ENCODE measurements around the gene TAAR9.
A peak's percentile ranks its signal among the peaks of the same experiment; 100 is the strongest.
"Not testable (repeated sequence)": the region's sequence is repeated elsewhere in the genome, so short reads cannot be mapped to it uniquely, and the experiment has no call there.

TAAR9 gene

DNA sequence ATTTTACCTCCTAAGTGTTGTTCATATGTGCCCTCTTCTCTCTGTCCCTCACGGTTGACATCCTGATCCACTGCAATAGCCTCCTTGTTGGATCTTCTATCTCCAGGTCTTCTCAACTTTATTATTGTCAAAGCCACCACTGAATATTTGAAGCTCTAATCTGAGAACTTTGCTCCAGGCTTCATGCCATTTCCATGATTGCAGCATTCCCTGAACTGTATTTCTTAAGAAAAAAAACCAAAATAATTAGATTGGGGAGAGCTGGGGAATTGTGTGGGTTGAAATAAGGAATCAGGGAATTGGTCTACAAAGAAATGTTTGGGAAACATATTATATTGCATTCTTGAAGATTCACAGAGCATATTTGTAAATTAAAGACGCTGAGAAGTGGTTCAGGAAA, 22.7 kb upstream of the TAAR9 start:
- TF ChIP-seq, protein P1, sequence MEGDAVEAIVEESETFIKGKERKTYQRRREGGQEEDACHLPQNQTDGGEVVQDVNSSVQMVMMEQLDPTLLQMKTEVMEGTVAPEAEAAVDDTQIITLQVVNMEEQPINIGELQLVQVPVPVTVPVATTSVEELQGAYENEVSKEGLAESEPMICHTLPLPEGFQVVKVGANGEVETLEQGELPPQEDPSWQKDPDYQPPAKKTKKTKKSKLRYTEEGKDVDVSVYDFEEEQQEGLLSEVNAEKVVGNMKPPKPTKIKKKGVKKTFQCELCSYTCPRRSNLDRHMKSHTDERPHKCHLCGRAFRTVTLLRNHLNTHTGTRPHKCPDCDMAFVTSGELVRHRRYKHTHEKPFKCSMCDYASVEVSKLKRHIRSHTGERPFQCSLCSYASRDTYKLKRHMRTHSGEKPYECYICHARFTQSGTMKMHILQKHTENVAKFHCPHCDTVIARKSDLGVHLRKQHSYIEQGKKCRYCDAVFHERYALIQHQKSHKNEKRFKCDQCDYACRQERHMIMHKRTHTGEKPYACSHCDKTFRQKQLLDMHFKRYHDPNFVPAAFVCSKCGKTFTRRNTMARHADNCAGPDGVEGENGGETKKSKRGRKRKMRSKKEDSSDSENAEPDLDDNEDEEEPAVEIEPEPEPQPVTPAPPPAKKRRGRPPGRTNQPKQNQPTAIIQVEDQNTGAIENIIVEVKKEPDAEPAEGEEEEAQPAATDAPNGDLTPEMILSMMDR (IDR thresholded peaks at IDR 0.05): no peak
- no peak for TF ChIP-seq ZFX (IDR thresholded peaks at IDR 0.05; ENCODE audit: borderline replicate concordance)

DNA sequence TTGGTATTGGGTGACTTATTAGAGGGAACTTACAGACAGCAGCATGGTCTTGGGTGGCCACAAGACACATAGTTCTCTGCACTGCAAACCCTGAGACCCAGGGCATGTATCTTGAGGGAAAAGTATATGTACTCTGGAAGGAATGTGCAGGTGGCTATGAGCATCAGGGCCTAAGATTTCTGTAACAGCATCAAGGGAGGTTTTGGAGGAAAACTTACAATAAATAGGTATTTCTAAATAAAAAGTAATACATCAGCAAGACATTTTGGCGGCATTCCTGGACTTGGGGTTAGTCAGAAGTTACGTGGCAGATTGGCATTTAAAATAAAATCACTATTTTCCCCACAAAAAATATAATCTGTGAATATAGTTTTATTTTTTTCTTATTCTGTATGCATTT, 17.1 kb upstream of the TAAR9 start:
- no peak overlapping the region for H3K27ac ChIP-seq
- TF ChIP-seq, protein P1 (IDR thresholded peaks at IDR 0.05): no peak
- no peak for TF ChIP-seq ZFX (IDR thresholded peaks at IDR 0.05; ENCODE audit: borderline replicate concordance)

More for the DNA sequence above, 22.7 kb upstream of the TAAR9 start:
- no peak overlapping the region for H3K27ac ChIP-seq

DNA sequence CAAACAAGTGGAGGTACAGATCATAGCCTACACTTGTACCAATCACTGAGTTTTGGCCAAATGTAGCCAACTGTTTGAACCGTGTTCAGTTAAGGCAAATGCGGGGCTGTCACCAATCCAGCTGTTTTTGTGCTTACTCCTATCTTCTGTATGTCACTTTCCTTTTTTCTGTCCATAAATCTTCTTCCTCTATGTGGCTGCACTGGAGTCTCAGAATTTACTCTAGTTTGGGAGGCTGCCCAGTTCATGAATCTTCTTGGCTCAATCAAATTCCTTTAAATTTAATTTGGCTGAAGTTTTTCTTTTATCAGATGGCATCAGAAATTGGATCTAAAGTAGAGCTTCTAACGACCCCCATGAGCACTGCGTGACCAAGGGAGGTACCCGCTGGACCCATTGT, 13.4 kb upstream of the TAAR9 start:
- TF ChIP-seq, protein P1 (IDR thresholded peaks at IDR 0.05): no peak
- no peak for TF ChIP-seq ZFX (IDR thresholded peaks at IDR 0.05; ENCODE audit: borderline replicate concordance)
- H3K27ac ChIP-seq: no peak overlapping the region

DNA sequence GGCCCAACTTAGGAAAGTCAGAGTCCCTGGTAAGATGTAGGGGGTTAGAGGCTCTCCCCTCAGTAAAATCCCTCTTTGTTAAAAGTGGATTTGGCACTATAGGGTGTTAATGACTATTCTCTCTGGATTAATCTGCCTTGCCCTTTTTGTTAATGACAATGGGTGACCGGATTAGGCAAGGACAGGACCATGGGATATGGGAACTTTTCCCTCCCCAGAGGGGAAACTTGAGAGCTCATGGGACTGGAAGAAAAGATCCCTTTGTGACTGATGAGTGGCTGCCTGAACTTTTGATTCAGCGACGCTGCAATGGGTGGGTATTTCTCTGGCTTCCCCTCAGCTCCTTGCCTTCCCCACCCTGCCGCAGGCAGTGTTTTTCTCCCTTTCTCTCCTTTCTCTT, 12.2 kb upstream of the TAAR9 start:
- no peak overlapping the region for H3K27ac ChIP-seq
- TF ChIP-seq ZFX (IDR thresholded peaks at IDR 0.05; ENCODE audit: borderline replicate concordance): no peak
- TF ChIP-seq, protein P1 (IDR thresholded peaks at IDR 0.05): no peak

DNA sequence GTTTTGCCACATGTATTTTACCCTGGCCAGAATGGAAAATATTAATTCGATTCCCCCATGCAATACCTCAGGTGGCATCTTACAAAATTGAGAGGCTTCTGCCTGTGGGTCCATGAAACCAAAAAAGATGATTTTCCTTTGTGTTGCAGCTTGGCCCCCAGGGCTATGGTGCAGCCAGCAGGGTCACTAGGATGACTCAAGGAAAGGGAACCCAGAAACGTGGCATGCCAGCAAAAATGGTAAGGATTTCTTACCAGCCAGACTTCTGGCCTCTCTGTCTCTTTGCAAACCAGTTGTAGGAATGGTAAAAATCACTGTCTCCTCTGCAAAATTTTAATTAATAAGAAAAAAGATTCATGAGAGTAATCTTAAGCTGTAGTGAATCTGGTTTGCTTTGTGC, 11.6 kb upstream of the TAAR9 start:
- H3K27ac ChIP-seq: no peak overlapping the region
- TF ChIP-seq, protein P1 (IDR thresholded peaks at IDR 0.05): no peak
- no peak for TF ChIP-seq ZFX (IDR thresholded peaks at IDR 0.05; ENCODE audit: borderline replicate concordance)

DNA sequence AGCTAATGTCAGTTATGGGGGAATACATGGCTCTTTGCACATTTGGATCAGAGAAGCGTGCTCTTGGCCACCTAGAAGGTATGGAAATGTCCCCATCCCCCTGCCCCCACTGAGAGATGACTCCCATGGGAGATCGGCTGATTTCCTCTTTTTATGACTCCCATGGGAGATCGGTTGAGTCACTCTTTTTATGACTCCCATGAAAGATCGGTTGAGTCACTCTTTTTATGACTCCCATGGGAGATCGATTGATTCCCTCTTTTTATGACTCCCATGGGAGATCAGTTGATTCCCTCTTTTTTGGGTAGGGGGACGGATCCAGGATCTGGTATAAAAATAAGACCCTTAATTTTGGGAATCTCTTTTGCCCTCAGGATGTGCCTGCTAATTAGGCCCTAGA, 10.3 kb upstream of the TAAR9 start:
- TF ChIP-seq ZFX (IDR thresholded peaks at IDR 0.05; ENCODE audit: borderline replicate concordance): no peak
- TF ChIP-seq, protein P1 (IDR thresholded peaks at IDR 0.05): no peak
- no peak overlapping the region for H3K27ac ChIP-seq

DNA sequence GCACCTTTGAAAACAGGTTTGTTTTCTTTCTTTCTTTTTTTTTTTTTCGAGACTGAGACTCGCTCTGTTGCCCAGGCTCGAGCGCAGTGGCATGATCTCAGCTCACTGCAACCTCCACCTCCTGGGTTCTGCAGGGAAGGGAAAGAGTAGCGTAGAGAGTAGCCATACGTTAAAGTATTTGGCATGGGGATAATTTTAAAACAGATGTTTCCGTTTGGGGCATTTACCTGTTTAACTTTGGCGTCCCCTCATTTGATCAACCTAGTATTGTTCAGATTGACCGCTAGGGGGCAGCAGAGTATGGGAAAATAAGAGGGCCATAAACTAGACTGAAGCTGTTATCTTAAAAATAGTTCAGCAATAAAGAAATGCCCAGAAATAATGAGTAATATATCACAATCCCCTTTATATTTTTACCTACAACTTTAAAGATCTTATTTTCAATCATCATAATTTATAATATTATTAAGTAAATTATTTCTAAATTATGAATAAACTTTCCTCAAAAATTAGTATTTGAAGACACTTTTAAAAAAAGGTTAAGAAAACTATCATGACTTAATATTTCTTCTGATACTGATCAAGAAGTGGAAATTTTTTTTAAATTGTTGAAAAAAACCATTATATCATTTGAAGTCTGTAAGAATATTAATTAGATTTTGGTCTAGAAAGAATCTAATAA, 7.6 kb upstream of the TAAR9 start:
- H3K27ac ChIP-seq: no peak overlapping the region
- TF ChIP-seq, protein P1 (IDR thresholded peaks at IDR 0.05): peak; percentile 87
- no peak for TF ChIP-seq ZFX (IDR thresholded peaks at IDR 0.05; ENCODE audit: borderline replicate concordance)

DNA sequence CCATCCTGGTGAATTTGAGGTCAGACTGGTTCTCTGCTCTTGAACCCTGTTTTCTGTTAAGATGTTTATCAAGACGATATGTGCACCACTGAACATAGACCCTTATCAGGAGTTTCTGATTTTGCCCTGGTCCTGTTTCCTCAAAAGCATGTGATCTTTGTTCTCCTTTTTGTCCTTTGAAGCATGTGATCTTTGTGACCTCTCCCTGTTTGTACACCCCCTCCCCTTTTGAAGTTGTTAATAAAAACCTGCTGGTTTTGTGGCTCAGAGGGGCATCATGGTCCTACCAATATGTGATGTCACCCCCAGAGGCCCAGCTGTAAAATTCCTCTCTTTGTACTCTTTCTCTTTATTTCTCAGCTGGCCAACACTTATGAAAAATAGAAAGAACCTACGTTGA, 3.5 kb upstream of the TAAR9 start:
- H3K27ac ChIP-seq: not testable (repeated sequence)
